GM12878 (cell line): ENCODE data around the gene TCERG1. TPM values are rescaled to one million over a fixed set of nuclear protein-coding genes. Genes with fewer than 3 reads are reported as not detected.

Experiments
- ATAC-seq: fragments of 200-7000 bp; cut with Tn5 transposase; 3 replicates; pipeline ENCODE4 v1.9.1; 2020; ENCODE audit warnings: mild to moderate bottlenecking, moderate library complexity
- BruUV-seq: library from RNA; stranded (reverse); fragments of 400-500 nt; replicated peaks from 2 replicates; lab custom pipeline; 2021; lab: Mats Ljungman, UMichigan
- CTCF ChIA-PET: fragments of 300-600 bp; sonication (Branson Sonifier 250); formaldehyde crosslinking; extraction: SDS; loops from one replicate; lab custom pipeline; 2021; ENCODE audit warnings: inconsistent platforms; lab: Yijun Ruan, JAX
- POLR2A ChIA-PET: fragments of 350-600 bp; formaldehyde crosslinking; extraction: SDS; loops from one replicate; lab custom pipeline; 2021; ENCODE audit warnings: inconsistent platforms; lab: Charles Lee
- RAD21 ChIA-PET: fragments of 300-600 bp; sonication (Branson Sonifier 250); formaldehyde crosslinking; loops from one replicate; lab custom pipeline; 2023; ENCODE audit warnings: antibody characterized with exemption; ENCODE audit not compliant: unreplicated experiment; lab: Charles Lee
- SMC1A ChIA-PET: fragments of 300-600 bp; sonication (Branson Sonifier 250); formaldehyde crosslinking; loops from one replicate; lab custom pipeline; 2023; ENCODE audit not compliant: unreplicated experiment, uncharacterized antibody; lab: Charles Lee
- DNase-seq: peaks from one replicate; pipeline ENCODE4 v3.0.0-alpha.2; 2011; ENCODE audit warnings: low read depth, low spot score
- FAIRE-seq: peaks from 3 replicates; lab custom pipeline; 2011; peaks lifted over from hg19 to GRCh38; lab: Jason Lieb, UNC
- H2AFZ ChIP-seq: 2 replicates; pipeline ENCODE4 v1.6.0; 2011; ENCODE audit warnings: low read depth, low read length, control low read depth; ENCODE audit not compliant: control insufficient read depth
- H3K27ac ChIP-seq: 2 replicates; pipeline ENCODE4 v1.5.1; 2011; ENCODE audit warnings: control low read depth; ENCODE audit not compliant: control insufficient read depth, insufficient read depth
- H3K27me3 ChIP-seq, 2 experiments: replicated peaks in 1 of 2; 2 replicates each; pipeline versions ENCODE4 v1.6.0 to v1.6.1; 2011; ENCODE audit warnings: low read length in 1 of 2; ENCODE audit not compliant: control insufficient read depth in 2 of 2, insufficient read depth in 2 of 2
- H3K36me3 ChIP-seq, 2 experiments: 2 replicates each; pipeline ENCODE4 v1.5.1; 2011; ENCODE audit warnings: low read length in 1 of 2; ENCODE audit not compliant: control insufficient read depth in 2 of 2, insufficient read depth in 2 of 2
- H3K4me1 ChIP-seq: 2 replicates; pipeline ENCODE4 v1.6.1; 2011; ENCODE audit warnings: mild to moderate bottlenecking, low read length, moderate library complexity, mixed read lengths; ENCODE audit not compliant: control insufficient read depth, insufficient read depth
- H3K4me2 ChIP-seq: 2 replicates; pipeline ENCODE4 v1.6.0; 2011; ENCODE audit warnings: control low read depth; ENCODE audit not compliant: control insufficient read depth, insufficient read depth
- H3K4me3 ChIP-seq: fragments of 200-600 bp; sonication (generic); 2 replicates; pipeline ENCODE4 v1.5.1; 2016
- H3K79me2 ChIP-seq: 2 replicates; pipeline ENCODE4 v1.6.0; 2011; ENCODE audit warnings: low read length; ENCODE audit not compliant: control insufficient read depth, insufficient read depth
- H3K9ac ChIP-seq: 2 replicates; pipeline ENCODE4 v1.8.0; 2011; ENCODE audit warnings: low read length, control low read depth, mixed read lengths; ENCODE audit not compliant: control insufficient read depth, insufficient read depth
- H3K9me3 ChIP-seq: replicated peaks from 3 replicates; pipeline ENCODE4 v1.5.1; 2011; ENCODE audit warnings: mild to moderate bottlenecking, low read length; ENCODE audit not compliant: control insufficient read depth, insufficient read depth
- H4K20me1 ChIP-seq: 2 replicates; pipeline ENCODE4 v1.6.0; 2011; ENCODE audit not compliant: control insufficient read depth, insufficient read depth
- BRCA1 ChIP-seq: IDR thresholded peaks from 2 replicates; pipeline ENCODE4 v1.6.1; 2011; ENCODE audit warnings: low read depth, low read length, improper control_type of control experiment
- KAT2A ChIP-seq: conservative IDR thresholded peaks from 2 replicates; pipeline ENCODE4 v1.6.1; 2011; ENCODE audit warnings: low read depth, low read length; ENCODE audit not compliant: control insufficient read depth
- MYC ChIP-seq: IDR thresholded peaks from 2 replicates; pipeline ENCODE4 v1.6.1; 2011; ENCODE audit warnings: mild to moderate bottlenecking, low read length, moderate library complexity, inconsistent platforms; ENCODE audit not compliant: insufficient read depth, insufficient replicate concordance, insufficient read length, severe bottlenecking
- RFX5 ChIP-seq: IDR thresholded peaks from 2 replicates; pipeline ENCODE4 v1.6.1; 2011; ENCODE audit warnings: low read depth, low read length, improper control_type of control experiment
- WGBS: methylation state at CpG from one replicate; pipeline ENCODE4 v1.1.6; 2016; ENCODE audit warnings: low lambda C conversion rate; ENCODE audit not compliant: insufficient replicate concordance, insufficient coverage; ENCODE audit errors: missing lambda C conversion rate; 5-methylcytosine and 5-hydroxymethylcytosine counted together
- in situ Hi-C: fragments of 300-500 bp; cut with MboI; formaldehyde crosslinking; loops from 9 replicates; pipeline ENCODE4 v1.14.3; 2018; ENCODE audit warnings: mixed read lengths
- intact Hi-C: fragments of 100-400 bp; cut with micrococcal nuclease; formaldehyde crosslinking; loops from one replicate; pipeline ENCODE4 v1.14.2; 2022; ENCODE audit not compliant: unreplicated experiment
- polyA plus RNA-seq, 11 experiments: library from polyadenylated mRNA; depleted of rRNA in 4 of 11; unstranded in 6 of 11; stranded (reverse) in 5 of 11; fragments of >200 nt; fragmentation: Nextera tagmentation in 4 of 11; fragmentation: Illumina TruSeq in 1 of 11; extraction: Ambion mirVana in 4 of 11; extraction: Trizol in 1 of 11; gene quantifications; 1 replicate in 1 of 11; 2 replicates in 10 of 11; pipeline versions ENCODE4 v1.2.1 to v1.2.3, GENCODE V29; 2011 to 2016; ENCODE audit warnings: inconsistent platforms in 2 of 11, missing spikeins in 2 of 11, low read depth in 1 of 11
- total RNA-seq, 4 experiments: library from RNA; depleted of rRNA in 3 of 4; stranded (reverse); fragments of >200 nt in 3 of 4; fragmentation: Illumina TruSeq in 1 of 4; extraction: Trizol in 1 of 4; gene quantifications; 2 replicates each; pipeline versions ENCODE4 v1.2.1 to v1.2.3, GENCODE V29; 2013 to 2021
- TF ChIP-seq, protein P1 (sequence below): fragments of 150-350 bp; IDR thresholded peaks from 2 replicates; pipeline ENCODE4 v1.6.1; 2016; ENCODE audit warnings: low read depth, low read length

Gene TCERG1
- total and polyA plus RNA-seq, 10 of the 15 experiments (the other 5 are each of a cell fraction or from before 2014, with no cell fraction given): 51.5 to 131 (median 91.6) TPM

DNA sequence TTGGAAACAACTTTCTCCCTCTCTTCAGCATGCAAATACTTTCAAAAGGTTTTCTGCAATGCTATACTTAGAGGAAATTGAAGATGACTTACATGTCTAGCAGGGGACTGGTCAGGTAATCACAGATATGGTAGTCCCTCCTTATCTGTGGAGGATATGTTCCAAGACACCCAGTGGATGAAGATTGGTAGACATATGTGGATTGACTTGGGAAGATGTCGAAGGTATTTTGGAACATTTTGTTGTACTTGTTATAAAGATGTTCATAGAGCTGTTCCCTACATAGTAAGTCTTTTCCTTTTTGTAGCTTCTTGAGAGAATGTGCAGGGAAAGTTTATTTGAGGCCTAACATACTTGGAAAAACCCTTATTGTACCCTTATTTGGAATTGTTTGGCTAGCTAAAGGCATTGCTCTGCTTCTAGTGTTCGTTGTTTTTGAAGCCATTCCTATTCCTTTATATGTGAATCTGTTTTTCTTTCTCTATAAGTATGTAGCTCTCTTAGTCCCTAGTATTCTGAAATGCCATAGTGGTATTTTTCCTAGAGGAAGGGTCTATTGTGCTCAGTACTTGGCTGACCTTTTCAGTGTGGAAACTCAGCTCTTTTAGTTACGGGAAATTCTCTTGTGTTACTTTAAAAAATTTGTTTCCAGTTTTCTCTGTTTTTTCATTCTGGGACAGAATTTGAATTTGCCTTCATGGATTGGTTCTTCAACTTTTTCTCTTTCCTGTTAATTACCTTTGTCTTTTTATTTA, 43.1 kb downstream of the TCERG1 start:
- ChIA-PET CTCF (interaction anchor here (1.2 to 2.0 kb wide), 2 partner anchors 23 to 42 kb away, joined by 6 to 10 read pairs; no protein-coding TSS in a partner anchor), SMC1A (interaction anchor here (0.9 to 1.1 kb wide), 2 partner anchors 9 to 40 kb away, joined by 3 to 4 read pairs; no protein-coding TSS in a partner anchor), RAD21 (no interaction called here), POLR2A (interaction anchor here (0.5 kb wide), 1 partner anchor 695 kb away, joined by 3 read pairs; no protein-coding TSS in a partner anchor)
- H3K4me3 ChIP-seq: no peak overlapping the region
- TF ChIP-seq RFX5: no peak
- TF ChIP-seq BRCA1: no peak
- TF ChIP-seq, protein P1, sequence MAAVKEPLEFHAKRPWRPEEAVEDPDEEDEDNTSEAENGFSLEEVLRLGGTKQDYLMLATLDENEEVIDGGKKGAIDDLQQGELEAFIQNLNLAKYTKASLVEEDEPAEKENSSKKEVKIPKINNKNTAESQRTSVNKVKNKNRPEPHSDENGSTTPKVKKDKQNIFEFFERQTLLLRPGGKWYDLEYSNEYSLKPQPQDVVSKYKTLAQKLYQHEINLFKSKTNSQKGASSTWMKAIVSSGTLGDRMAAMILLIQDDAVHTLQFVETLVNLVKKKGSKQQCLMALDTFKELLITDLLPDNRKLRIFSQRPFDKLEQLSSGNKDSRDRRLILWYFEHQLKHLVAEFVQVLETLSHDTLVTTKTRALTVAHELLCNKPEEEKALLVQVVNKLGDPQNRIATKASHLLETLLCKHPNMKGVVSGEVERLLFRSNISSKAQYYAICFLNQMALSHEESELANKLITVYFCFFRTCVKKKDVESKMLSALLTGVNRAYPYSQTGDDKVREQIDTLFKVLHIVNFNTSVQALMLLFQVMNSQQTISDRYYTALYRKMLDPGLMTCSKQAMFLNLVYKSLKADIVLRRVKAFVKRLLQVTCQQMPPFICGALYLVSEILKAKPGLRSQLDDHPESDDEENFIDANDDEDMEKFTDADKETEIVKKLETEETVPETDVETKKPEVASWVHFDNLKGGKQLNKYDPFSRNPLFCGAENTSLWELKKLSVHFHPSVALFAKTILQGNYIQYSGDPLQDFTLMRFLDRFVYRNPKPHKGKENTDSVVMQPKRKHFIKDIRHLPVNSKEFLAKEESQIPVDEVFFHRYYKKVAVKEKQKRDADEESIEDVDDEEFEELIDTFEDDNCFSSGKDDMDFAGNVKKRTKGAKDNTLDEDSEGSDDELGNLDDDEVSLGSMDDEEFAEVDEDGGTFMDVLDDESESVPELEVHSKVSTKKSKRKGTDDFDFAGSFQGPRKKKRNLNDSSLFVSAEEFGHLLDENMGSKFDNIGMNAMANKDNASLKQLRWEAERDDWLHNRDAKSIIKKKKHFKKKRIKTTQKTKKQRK: no peak
- TF ChIP-seq KAT2A: no peak
- TF ChIP-seq MYC: no peak
- DNase-seq (no peak), FAIRE-seq (no peak), ATAC-seq (no peak)
- H3K4me2 ChIP-seq: no peak overlapping the region
- no peaks in the 10 kb centered on the region for H3K27me3 ChIP-seq
- BruUV-seq: no TSS peak
- H4K20me1 ChIP-seq: no peaks in the 10 kb centered on the region
- H3K36me3 ChIP-seq: peaks cover 0 to 18% of the 10 kb centered on the region in 2 experiments; a peak in 3 of 4 replicates
- H2AFZ ChIP-seq: no peak overlapping the region
- no peaks in the 10 kb centered on the region for H3K4me1 ChIP-seq
- H3K9ac ChIP-seq: no peak overlapping the region
- WGBS: 97% methylated on average over 3 of the region's 3 CpGs
- in situ Hi-C loops (no loop called here), intact Hi-C loops (no loop called here)
- no peaks in the 10 kb centered on the region for H3K79me2 ChIP-seq
- no peaks in the 10 kb centered on the region for H3K9me3 ChIP-seq
- H3K27ac ChIP-seq: no peak overlapping the region
